Keratinocyte (primary cell): ENCODE results near the gene ACTN1. TPM values are rescaled to one million over a fixed set of nuclear protein-coding genes. Genes with fewer than 3 reads are reported as not detected.

ENCODE experiments used
- DNase-seq: peaks from one replicate; pipeline ENCODE4 v3.0.0-alpha.2; 2011; ENCODE audit warnings: low read depth, missing footprints, low spot score
- FAIRE-seq: peaks from 2 replicates; lab custom pipeline; 2011; peaks lifted over from hg19 to GRCh38; lab: Jason Lieb, UNC
- H2AFZ ChIP-seq: 2 replicates; pipeline ENCODE4 v1.6.0; 2012; ENCODE audit warnings: low read length, control low read depth, inconsistent platforms; ENCODE audit not compliant: control insufficient read depth
- H3K27ac ChIP-seq: 2 replicates; pipeline ENCODE4 v1.5.1; 2011; ENCODE audit warnings: low read length; ENCODE audit not compliant: control insufficient read depth, insufficient read depth
- H3K27me3 ChIP-seq: 3 replicates; pipeline ENCODE4 v1.6.0; 2011; ENCODE audit warnings: low read length; ENCODE audit not compliant: control insufficient read depth, insufficient read depth; ENCODE audit errors: extremely low read depth
- H3K36me3 ChIP-seq, 2 experiments: 2 replicates in 1 of 2; 3 replicates in 1 of 2; pipeline ENCODE4 v1.5.1; 2011; ENCODE audit warnings: low read length in 2 of 2, mild to moderate bottlenecking in 1 of 2; ENCODE audit not compliant: control insufficient read depth in 2 of 2, insufficient read depth in 2 of 2; ENCODE audit errors: extremely low read depth in 1 of 2
- H3K4me1 ChIP-seq: 3 replicates; pipeline ENCODE4 v1.5.1; 2011; ENCODE audit warnings: low read length; ENCODE audit not compliant: control insufficient read depth, insufficient read depth; ENCODE audit errors: extremely low read depth
- H3K4me2 ChIP-seq: 3 replicates; pipeline ENCODE4 v1.6.0; 2011; ENCODE audit warnings: low read depth, low read length; ENCODE audit not compliant: control insufficient read depth, insufficient read depth; ENCODE audit errors: extremely low read depth
- H3K4me3 ChIP-seq, 3 experiments: fragments of 200-600 bp in 1 of 3; sonication (generic) in 1 of 3; 2 replicates in 2 of 3; 3 replicates in 1 of 3; pipeline ENCODE4 v1.5.1; 2011 to 2016; ENCODE audit warnings: low read length in 3 of 3, mild to moderate bottlenecking in 3 of 3, control low read depth in 2 of 3, inconsistent platforms in 1 of 3, low read depth in 1 of 3, mixed read lengths in 1 of 3, mixed run types in 1 of 3, moderate library complexity in 1 of 3; ENCODE audit not compliant: control insufficient read depth in 2 of 3, insufficient read depth in 2 of 3; ENCODE audit errors: extremely low read depth in 1 of 3
- H3K79me2 ChIP-seq: 2 replicates; pipeline ENCODE4 v1.6.0; 2012; ENCODE audit warnings: low read length; ENCODE audit not compliant: control insufficient read depth, insufficient read depth
- H3K9ac ChIP-seq: 3 replicates; pipeline ENCODE4 v1.6.0; 2011; ENCODE audit warnings: low read length; ENCODE audit not compliant: control insufficient read depth, insufficient read depth; ENCODE audit errors: extremely low read depth
- H3K9me1 ChIP-seq: 3 replicates; pipeline ENCODE4 v1.6.0; 2011; ENCODE audit warnings: low read length; ENCODE audit not compliant: control insufficient read depth, insufficient read depth; ENCODE audit errors: extremely low read depth
- H3K9me3 ChIP-seq: 2 replicates; pipeline ENCODE4 v1.5.1; 2012; ENCODE audit warnings: low read depth, low read length; ENCODE audit not compliant: control insufficient read depth
- H4K20me1 ChIP-seq: 3 replicates; pipeline ENCODE4 v1.6.0; 2011; ENCODE audit warnings: low read length; ENCODE audit not compliant: control insufficient read depth, insufficient read depth; ENCODE audit errors: extremely low read depth
- EZH2 ChIP-seq: IDR thresholded peaks from one replicate; pipeline ENCODE4 v1.6.1; 2012; ENCODE audit warnings: inconsistent platforms, mild to moderate bottlenecking, low read length, moderate library complexity
- dilution Hi-C: fragments of 300-500 bp; cut with MboI; formaldehyde crosslinking; loops from one replicate; pipeline ENCODE4 v1.7.0; 2020; ENCODE audit warnings: low sequenced_read_pairs; ENCODE audit not compliant: extremely low pct_ligation_motif_present
- polyA plus RNA-seq, 5 experiments: library from polyadenylated mRNA; depleted of rRNA in 3 of 5; stranded (reverse) in 3 of 5; stranded (forward) in 1 of 5; unstranded in 1 of 5; fragments of >200 nt; gene quantifications; 1 replicate in 1 of 5; 2 replicates in 3 of 5; 3 replicates in 1 of 5; pipeline versions ENCODE4 v1.2.1 to v1.2.3, GENCODE V29; 2011 to 2012; ENCODE audit warnings: missing spikeins in 2 of 5, low read depth in 1 of 5, low replicate concordance in 1 of 5
- TF ChIP-seq, protein P1 (sequence below), 3 experiments: IDR thresholded peaks in 1 of 3; conservative IDR thresholded peaks in 1 of 3; optimal IDR thresholded peaks in 1 of 3; 2 replicates in 2 of 3; 3 replicates in 1 of 3; pipeline versions ENCODE3 to v1.5.1; 2011; ENCODE audit warnings: low read length in 3 of 3, mild to moderate bottlenecking in 3 of 3, moderate library complexity in 2 of 3, control low read depth in 1 of 3, inconsistent platforms in 1 of 3; ENCODE audit not compliant: insufficient read depth in 2 of 3; ENCODE audit errors: extremely low read depth in 1 of 3

The ACTN1 gene
- polyA plus RNA-seq, 1 donor (not counting 4 experiments of a cell fraction or from before 2014, with no cell fraction given) = 558 TPM

DNA sequence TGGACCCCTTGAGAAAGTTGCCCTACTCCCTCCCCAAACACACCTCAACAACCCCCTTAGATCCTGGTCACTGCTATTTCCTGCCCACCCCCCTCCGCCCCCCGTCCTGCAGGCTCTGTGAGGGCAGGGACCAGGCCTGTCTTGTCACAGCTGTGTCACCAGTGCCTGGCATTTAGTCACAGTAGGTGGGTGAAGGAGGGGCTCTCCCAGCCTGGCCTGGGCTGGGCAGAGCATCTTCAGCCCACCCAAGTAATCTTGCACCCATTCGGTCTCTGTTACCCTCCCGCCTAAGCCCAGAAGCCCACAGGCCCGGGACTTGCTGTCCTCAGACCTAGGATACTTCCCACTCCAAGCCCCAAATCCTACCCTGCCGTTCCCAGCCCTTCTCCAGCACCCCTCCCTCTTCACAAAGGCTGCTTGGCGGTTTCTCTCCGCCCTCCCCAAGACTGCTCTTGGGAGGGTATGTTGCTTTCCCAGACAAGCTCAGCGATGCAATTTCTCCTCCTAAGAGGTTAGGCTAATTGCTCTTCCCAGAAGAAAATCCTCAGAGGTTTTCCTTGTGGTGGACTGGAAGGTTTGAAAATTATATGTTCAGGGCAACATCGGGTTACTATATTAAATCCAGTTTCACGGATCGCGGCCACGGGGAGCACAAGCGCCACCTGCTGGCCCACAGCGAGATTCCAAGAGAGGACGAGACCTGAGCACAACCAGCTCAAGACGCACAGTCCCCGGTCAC is 135.5 kb downstream of the ACTN1 start:
- no peak for DNase-seq
- Histone ChIP-seq H4K20me1 (no peaks in the 10 kb centered on the region), H3K27ac (no peak overlapping the region), H3K9ac (peak overlapping the region; percentile 28), H3K4me2 (peak overlapping the region; percentile 71), H3K4me3 (peak overlapping the region in 1 of 3 experiments; percentile 2), H3K27me3 (no peaks in the 10 kb centered on the region), H3K9me1 (no peaks in the 10 kb centered on the region), H3K4me1 (peaks cover 12% of the 10 kb centered on the region), H3K79me2 (no peaks in the 10 kb centered on the region), H3K36me3 (peaks cover 0 to 3% of the 10 kb centered on the region in 2 experiments), H3K9me3 (no peaks in the 10 kb centered on the region), H2AFZ (peak overlapping the region; percentile 63)
- dilution Hi-C loops = no loop called here
- peak; percentile 36 for FAIRE-seq
- no peak for TF ChIP-seq EZH2
- TF ChIP-seq, protein P1, sequence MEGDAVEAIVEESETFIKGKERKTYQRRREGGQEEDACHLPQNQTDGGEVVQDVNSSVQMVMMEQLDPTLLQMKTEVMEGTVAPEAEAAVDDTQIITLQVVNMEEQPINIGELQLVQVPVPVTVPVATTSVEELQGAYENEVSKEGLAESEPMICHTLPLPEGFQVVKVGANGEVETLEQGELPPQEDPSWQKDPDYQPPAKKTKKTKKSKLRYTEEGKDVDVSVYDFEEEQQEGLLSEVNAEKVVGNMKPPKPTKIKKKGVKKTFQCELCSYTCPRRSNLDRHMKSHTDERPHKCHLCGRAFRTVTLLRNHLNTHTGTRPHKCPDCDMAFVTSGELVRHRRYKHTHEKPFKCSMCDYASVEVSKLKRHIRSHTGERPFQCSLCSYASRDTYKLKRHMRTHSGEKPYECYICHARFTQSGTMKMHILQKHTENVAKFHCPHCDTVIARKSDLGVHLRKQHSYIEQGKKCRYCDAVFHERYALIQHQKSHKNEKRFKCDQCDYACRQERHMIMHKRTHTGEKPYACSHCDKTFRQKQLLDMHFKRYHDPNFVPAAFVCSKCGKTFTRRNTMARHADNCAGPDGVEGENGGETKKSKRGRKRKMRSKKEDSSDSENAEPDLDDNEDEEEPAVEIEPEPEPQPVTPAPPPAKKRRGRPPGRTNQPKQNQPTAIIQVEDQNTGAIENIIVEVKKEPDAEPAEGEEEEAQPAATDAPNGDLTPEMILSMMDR (optimal IDR thresholded peaks at IDR 0.05 in 1 of 3, IDR thresholded peaks at IDR 0.05 in 1 of 3, conservative IDR thresholded peaks at IDR 0.05 in 1 of 3; ENCODE audit: extremely low read depth in 1 of 3, insufficient read depth in 2 of 3, low read length in 3 of 3) = peak; percentile 88 to 93 (median 91)

DNA sequence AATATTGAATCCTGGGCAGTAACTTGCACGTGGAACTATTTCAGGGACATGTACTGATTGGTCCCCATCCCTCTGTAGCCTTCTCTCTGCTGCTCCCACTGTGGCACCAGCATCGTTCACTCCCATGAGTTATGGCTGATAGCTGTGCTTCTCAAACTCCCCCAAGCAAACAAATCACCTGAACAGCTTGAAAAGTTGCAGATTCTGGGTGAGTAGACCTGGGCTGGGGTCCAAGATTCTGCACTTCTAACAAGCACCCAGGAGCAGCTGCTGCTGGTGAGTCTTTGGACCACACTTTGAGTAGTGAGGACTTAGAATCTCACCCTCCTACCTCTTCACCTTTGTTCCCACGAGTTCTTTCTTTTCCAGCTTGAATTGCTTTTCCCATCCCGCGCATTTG is 136.8 kb downstream of the ACTN1 start:
- Histone ChIP-seq H3K4me3 (no peak overlapping the region), H3K9me3 (no peaks in the 10 kb centered on the region), H3K4me1 (peaks cover 12% of the 10 kb centered on the region), H3K27me3 (no peaks in the 10 kb centered on the region), H3K27ac (no peak overlapping the region), H3K9me1 (no peaks in the 10 kb centered on the region), H3K79me2 (no peaks in the 10 kb centered on the region), H3K4me2 (no peak overlapping the region), H3K36me3 (peaks cover 0 to 3% of the 10 kb centered on the region in 2 experiments), H4K20me1 (no peaks in the 10 kb centered on the region), H3K9ac (no peak overlapping the region), H2AFZ (no peak overlapping the region)
- FAIRE-seq (no peak), DNase-seq (no peak)
- dilution Hi-C loops = no loop called here
- TF ChIP-seq, protein P1 (optimal IDR thresholded peaks at IDR 0.05 in 1 of 3, IDR thresholded peaks at IDR 0.05 in 1 of 3, conservative IDR thresholded peaks at IDR 0.05 in 1 of 3; ENCODE audit: extremely low read depth in 1 of 3, insufficient read depth in 2 of 3, low read length in 3 of 3) = no peak
- no peak for TF ChIP-seq EZH2
